GM19463 (cell line): Measurements from ENCODE around the gene DNAH12.

Experiments used
- ATAC-seq: cut with Tn5 transposase; IDR thresholded peaks from one replicate; pipeline ENCODE4 v1.9.1; 2021; ENCODE audit warnings: mild to moderate bottlenecking, moderate library complexity; ENCODE audit not compliant: unreplicated experiment

Gene DNAH12

GRCh38 chr3:57256844-57257243, 287.3 kb downstream of the DNAH12 start:
- ATAC-seq, result no peak

- ATAC-seq, result no peak
Observed at GRCh38 chr3:57252404-57252803, 291.7 kb downstream of the DNAH12 start.

- ATAC-seq, result no peak
Observed at GRCh38 chr3:57244946-57245345, 299.2 kb downstream of the DNAH12 start.
